HCEC 1CT (cell line): ENCODE data around the gene AGAP1.
A peak's percentile ranks its signal among the peaks of the same experiment; 100 is the strongest.
"Not testable (repeated sequence)": the region's sequence is repeated elsewhere in the genome, so short reads cannot be mapped to it uniquely, and the experiment has no call there.

Source experiments
- DNase-seq: peaks from one replicate; pipeline ENCODE4 v3.0.0-alpha.2; 2017

AGAP1 gene

GRCh38 chr2:235934774-235935484 is 441.1 kb downstream of the AGAP1 start:
- no peak for DNase-seq

DNA sequence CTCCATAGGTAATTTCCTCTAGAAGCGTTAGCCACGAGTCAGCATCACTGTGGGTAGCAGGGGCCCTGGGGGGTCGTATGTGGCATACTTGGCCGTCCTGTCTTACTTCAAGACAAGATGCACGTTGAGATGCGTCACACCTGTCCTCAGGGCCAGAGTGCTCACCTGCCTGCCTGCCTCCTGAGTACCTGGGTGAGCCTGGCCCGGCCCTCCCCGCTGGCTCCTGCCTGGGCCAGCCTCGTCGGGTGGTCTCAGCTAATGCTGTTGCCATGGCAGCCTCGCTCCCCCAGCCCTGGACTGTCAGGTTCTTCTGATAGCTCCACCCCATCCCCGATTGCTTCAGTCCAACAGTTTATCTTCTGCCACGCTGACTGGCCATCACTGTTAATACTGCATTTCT is 441.9 kb downstream of the AGAP1 start:
- no peak for DNase-seq

GRCh38 chr2:235936493-235936892 is 442.6 kb downstream of the AGAP1 start:
- DNase-seq = no peak

DNA sequence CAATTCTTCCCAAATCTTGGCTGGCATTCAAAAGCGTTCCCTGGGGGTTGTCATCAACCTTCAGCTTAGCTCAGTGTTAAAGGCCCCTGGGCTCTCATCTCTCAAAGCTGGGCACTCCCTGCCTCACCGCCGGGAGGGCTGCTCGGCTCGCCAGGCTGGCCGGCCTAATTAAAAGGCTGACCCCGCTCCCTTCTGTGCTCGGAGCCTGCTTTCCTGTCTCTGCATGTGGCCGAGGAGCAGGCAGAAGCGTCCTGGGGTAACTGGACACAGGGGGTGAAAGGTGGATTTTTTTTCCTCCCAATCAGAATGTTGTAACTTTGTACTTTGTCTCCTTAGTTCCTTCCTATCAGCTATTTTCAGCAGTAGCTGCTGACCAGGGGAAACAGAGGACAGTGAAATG is 443.2 kb downstream of the AGAP1 start:
- DNase-seq = no peak

DNA sequence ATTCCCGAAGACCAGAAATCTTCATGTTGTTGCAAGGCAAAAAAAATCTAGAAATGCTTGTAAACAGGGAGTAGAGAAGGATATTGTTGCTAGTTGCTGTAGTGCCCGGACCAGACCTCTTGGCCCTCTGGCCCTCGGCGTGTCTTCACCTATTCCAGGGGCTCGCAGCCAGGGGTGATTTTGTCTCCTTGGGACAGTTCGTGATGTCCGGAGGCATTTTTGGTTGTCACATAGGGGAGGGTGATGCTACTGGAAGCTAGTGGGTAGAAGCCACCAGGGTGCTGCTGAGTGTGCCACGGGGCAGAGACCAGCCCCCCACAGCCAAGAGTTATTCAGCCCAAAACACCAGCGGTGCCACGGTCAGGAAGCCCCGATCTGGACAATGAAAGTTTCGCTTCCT is 443.7 kb downstream of the AGAP1 start:
- DNase-seq = no peak

GRCh38 chr2:235937936-235938335 is 444.1 kb downstream of the AGAP1 start:
- no peak for DNase-seq

- no peak for DNase-seq
These were observed 444.8 kb downstream of the AGAP1 start for GRCh38 chr2:235938611-235939010.

GRCh38 chr2:235939471-235939870 is 445.6 kb downstream of the AGAP1 start:
- no peak for DNase-seq

- DNase-seq = peak; percentile 86
These were observed 446.5 kb downstream of the AGAP1 start for GRCh38 chr2:235940330-235940729.

- no peak for DNase-seq
These were observed 450.7 kb downstream of the AGAP1 start for GRCh38 chr2:235944591-235944990.

GRCh38 chr2:235945608-235946140 is 451.8 kb downstream of the AGAP1 start:
- DNase-seq = no peak

DNA sequence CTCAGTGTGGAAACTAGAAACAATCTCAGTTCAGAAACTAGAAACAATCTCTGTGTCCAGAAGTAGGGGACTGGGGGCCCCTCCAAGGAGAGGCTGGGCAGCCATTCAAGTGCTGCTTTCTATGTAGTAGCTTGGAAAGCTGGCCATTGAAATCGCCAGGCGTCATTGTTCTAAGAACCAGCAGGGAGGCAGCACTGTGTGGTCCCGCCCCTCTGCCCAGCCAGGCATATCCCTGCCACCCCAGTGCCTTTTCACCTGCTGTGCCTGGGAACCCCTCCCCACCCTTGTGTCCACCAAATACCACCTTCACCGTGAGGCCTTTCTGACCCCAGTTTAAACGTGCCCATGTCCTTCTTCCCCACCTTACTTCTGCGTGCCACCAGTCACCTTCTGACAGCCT is 452.7 kb downstream of the AGAP1 start:
- no peak for DNase-seq

DNA sequence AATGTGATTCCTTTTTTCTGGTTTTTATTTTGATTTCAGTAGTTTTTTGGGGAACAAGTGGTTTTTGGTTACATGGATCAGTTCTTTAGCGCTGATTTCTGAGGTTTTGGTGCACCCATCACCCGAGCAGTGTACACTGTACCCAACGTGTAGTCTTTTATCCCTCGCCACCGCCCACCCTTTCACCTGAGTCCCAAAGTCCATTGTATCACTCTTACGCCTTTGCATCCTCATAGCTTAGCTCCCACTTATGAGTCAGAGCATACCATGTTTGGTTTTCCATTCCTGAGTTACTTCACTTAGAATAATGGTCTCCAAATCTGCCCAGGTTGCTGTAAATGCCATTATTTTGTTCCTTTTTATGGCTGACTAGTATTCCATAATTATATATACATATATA is 453.2 kb downstream of the AGAP1 start:
- not testable (repeated sequence) for DNase-seq

GRCh38 chr2:235949567-235950472 is 456.0 kb downstream of the AGAP1 start:
- no peak for DNase-seq

DNA sequence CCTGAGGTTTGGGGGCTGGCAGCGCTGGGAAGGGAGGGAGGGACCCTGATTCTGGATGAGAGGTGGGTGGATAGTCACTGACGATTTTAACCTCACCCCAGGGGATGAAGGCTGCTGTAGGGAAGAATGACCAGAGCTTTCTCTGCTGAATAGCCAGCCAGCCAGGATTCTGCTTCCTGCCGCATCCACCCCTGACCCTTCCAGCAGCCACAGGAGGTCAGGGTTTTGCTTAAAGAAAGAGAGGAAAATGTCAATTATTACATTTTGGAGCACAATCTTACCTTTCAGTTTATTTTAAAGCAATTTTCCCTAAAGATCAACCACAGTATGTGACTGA is 456.6 kb downstream of the AGAP1 start:
- DNase-seq = no peak

- DNase-seq = no peak
These were observed 457.6 kb downstream of the AGAP1 start for GRCh38 chr2:235951493-235951892.

DNA sequence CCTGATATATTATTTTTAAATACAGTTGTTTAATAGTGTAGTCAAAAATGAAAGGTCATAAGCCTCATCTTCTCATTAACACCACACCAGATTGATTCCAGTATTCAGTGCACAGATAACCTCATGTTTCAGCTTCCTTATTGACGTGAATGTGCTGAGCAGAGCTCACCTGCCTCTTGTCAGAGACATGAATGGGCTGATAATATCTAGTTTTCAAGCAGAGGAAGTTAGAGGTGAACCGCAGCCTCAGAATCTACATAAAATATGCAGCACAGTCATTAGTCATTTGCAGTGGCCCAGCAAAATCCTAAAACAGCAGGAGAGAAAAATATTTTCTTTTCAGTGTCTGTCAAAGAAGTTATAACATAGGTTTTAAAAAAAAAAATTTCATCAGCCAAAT is 458.1 kb downstream of the AGAP1 start:
- DNase-seq = no peak

GRCh38 chr2:235952714-235953113 is 458.9 kb downstream of the AGAP1 start:
- no peak for DNase-seq

DNA sequence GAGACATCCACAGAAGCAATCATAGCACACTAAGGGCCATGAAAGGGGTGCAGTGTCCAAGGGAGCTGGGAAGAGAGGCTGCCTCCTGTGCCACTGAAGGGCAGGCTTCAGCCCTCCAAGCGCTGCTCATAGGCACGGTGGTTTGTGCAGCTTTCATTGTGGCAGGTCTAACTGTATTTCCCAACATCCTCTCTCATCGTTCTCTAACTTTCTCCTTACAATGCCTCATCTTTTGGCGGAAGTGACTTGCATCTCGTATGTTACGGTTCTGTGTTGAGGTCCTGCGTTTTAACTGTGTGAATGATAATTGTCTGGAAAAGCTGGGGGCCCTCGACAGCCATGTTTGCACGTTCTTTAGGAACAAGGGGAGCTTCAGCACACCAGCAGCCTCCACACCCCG is 460.4 kb downstream of the AGAP1 start:
- DNase-seq = no peak

GRCh38 chr2:235954888-235955480 is 461.1 kb downstream of the AGAP1 start:
- no peak for DNase-seq

GRCh38 chr2:235955664-235956063 is 461.8 kb downstream of the AGAP1 start:
- no peak for DNase-seq

GRCh38 chr2:235956281-235956970 is 462.6 kb downstream of the AGAP1 start:
- DNase-seq = no peak

- DNase-seq = no peak
These were observed 463.4 kb downstream of the AGAP1 start for GRCh38 chr2:235957251-235957650.
